Kidney (tissue), 14 donors: ENCODE data around the gene TCL1A. TPM values are rescaled to one million over a fixed set of nuclear protein-coding genes. Genes with fewer than 3 reads are reported as not detected.

Experiments used
- DNase-seq, 5 donors: peaks; one replicate each; pipeline ENCODE4 v3.0.0-alpha.2; 2013 to 2020
- FAIRE-seq: peaks from 2 replicates; lab custom pipeline; 2012; peaks lifted over from hg19 to GRCh38; lab: Jason Lieb, UNC
- H3K27ac ChIP-seq, 2 donors: one replicate each; pipeline ENCODE4 v1.7.0; 2013; ENCODE audit warnings: low read depth in 2 of 2, low read length in 2 of 2, inconsistent platforms in 1 of 2
- H3K27me3 ChIP-seq: one replicate; pipeline ENCODE4 v1.7.1; 2013; ENCODE audit warnings: low read length, inconsistent platforms; ENCODE audit not compliant: control insufficient read depth, insufficient read depth
- H3K36me3 ChIP-seq, 3 donors: one replicate each; pipeline versions ENCODE4 v1.7.0 to v1.7.1; 2013; ENCODE audit warnings: low read length in 3 of 3, control low read depth in 1 of 3, inconsistent platforms in 1 of 3; ENCODE audit not compliant: insufficient read depth in 3 of 3, control insufficient read depth in 2 of 3
- H3K4me1 ChIP-seq, 3 donors: one replicate each; pipeline versions ENCODE4 v1.7.0 to v1.7.1; 2013; ENCODE audit warnings: low read length in 3 of 3, inconsistent platforms in 1 of 3, low read depth in 1 of 3; ENCODE audit not compliant: control insufficient read depth in 2 of 3, insufficient read depth in 2 of 3
- H3K4me3 ChIP-seq, 3 donors: one replicate each; pipeline versions ENCODE4 v1.7.0 to v1.8.1; 2013; ENCODE audit warnings: low read length in 3 of 3, control low read depth in 1 of 3, inconsistent platforms in 1 of 3
- H3K9ac ChIP-seq, 3 donors: one replicate each; pipeline versions ENCODE4 v1.7.0 to v1.7.1; 2013; ENCODE audit warnings: low read length in 3 of 3, control low read depth in 1 of 3, inconsistent platforms in 1 of 3
- H3K9me3 ChIP-seq, 3 donors: one replicate each; pipeline versions ENCODE4 v1.7.0 to v1.7.1; 2013; ENCODE audit warnings: low read length in 3 of 3, control low read depth in 1 of 3, inconsistent platforms in 1 of 3; ENCODE audit not compliant: control insufficient read depth in 2 of 3, insufficient read depth in 1 of 3
- CTCF ChIP-seq: IDR thresholded peaks from 3 replicates; pipeline ENCODE4 v1.5.1; 2012; ENCODE audit warnings: mild to moderate bottlenecking, moderate library complexity, borderline replicate concordance; ENCODE audit not compliant: insufficient read depth; ENCODE audit errors: extremely low read depth
- intact Hi-C: fragments of 100-400 bp; cut with DNase I; formaldehyde crosslinking; loops from one replicate; pipeline ENCODE4 v1.11.1; 2022
- polyA plus RNA-seq: library from polyadenylated mRNA; stranded (reverse); fragments of 350-450 nt; fragmentation: Illumina TruSeq; extraction: RNeasy Lipid Tissue Mini Kit (QIAGEN cat#74804); gene quantifications from one replicate; pipeline ENCODE4 v1.2.3, GENCODE V29; 2014; ENCODE audit warnings: low read depth, low replicate concordance; ENCODE audit not compliant: insufficient read depth
- total RNA-seq: library from RNA; stranded (reverse); fragmentation: NEBNext Ultra II Directional; extraction: Animal tissue kit (Norgen Biotek cat#: 25700); gene quantifications from one replicate; pipeline ENCODE4 v1.2.1, GENCODE V29; 2021
- donor health status: control.
- donor health status: control.
- donor health status: control.
- donor health status: control.
- donor health status: control.
- donor health status: DM: yes; HTN: yes; CAD: no.
- donor health status: Normal renal cell carcinoma (clear cell type).

Gene TCL1A
- total and polyA plus RNA-seq, 2 donors from 2014 or later: 1.4 TPM; not detected in 1

- TF ChIP-seq CTCF: no peak
- Histone ChIP-seq H3K4me3 (no peak overlapping the region), H3K9me3 (peaks cover 0 to 10% (median 0%) of the 10 kb centered on the region in 3 donors), H3K27me3 (no peaks in the 10 kb centered on the region), H3K27ac (no peak overlapping the region), H3K4me1 (peaks cover 0 to 5% (median 2%) of the 10 kb centered on the region in 3 donors), H3K9ac (no peak overlapping the region), H3K36me3 (no peaks in the 10 kb centered on the region)
- DNase-seq (no peak), FAIRE-seq (no peak)
- intact Hi-C loops: no loop called here
Observed at GRCh38 chr14:95675486-95675885, 38.4 kb downstream of the TCL1A start.

- no peak for FAIRE-seq
- Histone ChIP-seq H3K27ac (no peak overlapping the region), H3K4me1 (peaks cover 0 to 5% (median 2%) of the 10 kb centered on the region in 3 donors), H3K9ac (no peak overlapping the region), H3K9me3 (peaks cover 0 to 10% (median 0%) of the 10 kb centered on the region in 3 donors), H3K27me3 (no peaks in the 10 kb centered on the region), H3K4me3 (no peak overlapping the region), H3K36me3 (no peaks in the 10 kb centered on the region)
- TF ChIP-seq CTCF: no peak
- DNase-seq: no peak
- intact Hi-C loops: no loop called here
Observed at GRCh38 chr14:95674613-95675012, 39.3 kb downstream of the TCL1A start.

GRCh38 chr14:95668235-95668772, 45.6 kb downstream of the TCL1A start:
- TF ChIP-seq CTCF: no peak
- no peaks in the 10 kb centered on the region for H3K36me3 ChIP-seq
- H3K9me3 ChIP-seq: no peaks in the 10 kb centered on the region
- no peak overlapping the region for H3K9ac ChIP-seq
- intact Hi-C loops: no loop called here
- H3K27ac ChIP-seq: no peak overlapping the region
- peaks cover 0 to 21% (median 9%) of the 10 kb centered on the region in 3 donors for H3K4me1 ChIP-seq
- no peak for FAIRE-seq
- H3K4me3 ChIP-seq: no peak overlapping the region
- H3K27me3 ChIP-seq: no peaks in the 10 kb centered on the region
- DNase-seq: no peak
